ENCODE measurements around the gene CEP290.
"Not testable (repeated sequence)": the region's sequence is repeated elsewhere in the genome, so short reads cannot be mapped to it uniquely, and the experiment has no call there.

The CEP290 gene

GRCh38 chr12:88035271-88035906 is 106.5 kb downstream of the CEP290 start:
- peak; percentile 79 for DNase-seq

GRCh38 chr12:88031161-88031560 is 110.7 kb downstream of the CEP290 start:
- DNase-seq: not testable (repeated sequence)

GRCh38 chr12:88029093-88029665 is 112.7 kb downstream of the CEP290 start, which contains the start of gene C12orf50:
C12orf50 (minus strand) TSS chr12:88029401; CDS start chr12:88026962, 2,439 bp downstream.
- DNase-seq: no peak

- no peak for DNase-seq
These were observed 115.7 kb downstream of the CEP290 start for GRCh38 chr12:88026196-88026595.

GRCh38 chr12:88017964-88018363 is 123.9 kb downstream of the CEP290 start:
- no peak for DNase-seq

GRCh38 chr12:88015825-88016224 is 126.1 kb downstream of the CEP290 start:
- no peak for DNase-seq

GRCh38 chr12:88011755-88012154 is 130.1 kb downstream of the CEP290 start:
- DNase-seq: no peak

GRCh38 chr12:88006351-88006750 is 135.5 kb downstream of the CEP290 start:
- DNase-seq: no peak

GRCh38 chr12:88001327-88001726 is 140.6 kb downstream of the CEP290 start:
- DNase-seq: no peak

All from NCI-H526 treated with DMSO at 0.1 percent for 48 hours (cell line).